ENCODE measurements around the gene EGF. TPM values are rescaled to one million over a fixed set of nuclear protein-coding genes. Genes with fewer than 3 reads are reported as not detected.

Gene EGF
- total and polyA plus RNA-seq, 7 experiments from 2014 or later: 0.86 TPM; not detected in 6

DNA sequence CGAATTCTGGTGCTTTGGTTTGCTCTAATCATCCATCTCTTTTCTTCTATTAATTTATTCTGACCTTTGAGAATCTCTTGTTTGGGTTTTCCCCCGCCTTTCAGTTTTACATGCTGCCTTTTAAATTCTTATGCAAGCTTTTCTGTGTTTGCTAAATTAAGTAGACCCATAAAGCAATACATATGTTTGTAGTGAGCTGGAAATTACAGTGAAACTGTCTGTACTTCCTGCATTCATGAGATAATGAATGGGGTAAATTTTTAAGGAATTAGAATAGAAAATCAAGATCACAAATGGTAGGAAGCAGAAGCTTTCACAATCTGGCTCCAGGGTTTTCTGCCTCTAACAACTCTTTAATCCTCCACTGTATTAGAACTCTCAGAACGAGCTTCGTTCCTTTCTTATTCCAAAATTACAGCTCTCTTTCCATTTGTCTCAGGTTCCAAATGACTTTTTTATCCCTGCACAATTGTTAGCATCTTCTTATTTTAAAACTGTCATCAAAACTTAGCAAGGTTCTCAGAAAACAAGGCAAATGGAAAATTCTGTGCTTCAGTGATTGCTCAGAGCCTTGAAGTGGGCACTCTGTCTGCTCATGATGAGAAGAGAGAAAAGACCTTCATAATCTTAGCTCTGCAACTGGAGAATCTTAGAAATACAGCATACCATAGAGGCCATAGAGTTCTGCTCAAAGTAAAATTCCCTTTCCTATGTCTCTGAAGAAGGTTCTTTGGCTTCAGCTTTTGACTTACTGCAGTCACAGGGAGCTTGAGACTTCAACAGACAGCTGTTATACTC lies 108.2 kb downstream of the EGF start:
- no peak for DNase-seq
- Histone ChIP-seq H3K36me3 (ENCODE audit: control insufficient read depth in 2 of 3, insufficient read depth in 3 of 3, low read length in 3 of 3) (no peaks in the 10 kb centered on the region), H3K4me3 (ENCODE audit: low read length) (no peak overlapping the region), H3K27ac (ENCODE audit: low read depth, low read length) (no peak overlapping the region), H3K27me3 (ENCODE audit: control insufficient read depth in 2 of 2, insufficient read depth in 2 of 2, low read length in 2 of 2) (no peaks in the 10 kb centered on the region), H3K9me3 (ENCODE audit: control insufficient read depth in 2 of 3, low read length in 3 of 3) (no peaks in the 10 kb centered on the region), H3K4me1 (ENCODE audit: control insufficient read depth in 2 of 2, insufficient read depth in 2 of 2, low read length in 2 of 2) (no peaks in the 10 kb centered on the region)
- no peak for ATAC-seq
- Mint-ChIP-seq H3K4me1 (peaks cover 0 to 2% (median 0%) of the 10 kb centered on the region in 7 donors), H3K36me3 (peaks cover 0 to 4% (median 3%) of the 10 kb centered on the region in 5 donors), H3K27ac (no peak overlapping the region), H3K4me3 (no peak overlapping the region), H3K9me3 (peaks cover 0 to 9% (median 5%) of the 10 kb centered on the region in 11 donors), H3K27me3 (peaks cover 0 to 26% (median 0%) of the 10 kb centered on the region in 5 donors)
- intact Hi-C loops (cut with micrococcal nuclease): no loop called here
- ChIA-PET POLR2A (no interaction called here), CTCF (interaction anchor here (1.1 kb wide), 1 partner anchor 19 kb away, joined by 3 read pairs; no protein-coding TSS in a partner anchor)

- Histone ChIP-seq H3K36me3 (ENCODE audit: control insufficient read depth in 2 of 3, insufficient read depth in 3 of 3, low read length in 3 of 3) (no peaks in the 10 kb centered on the region), H3K27me3 (ENCODE audit: control insufficient read depth in 2 of 2, insufficient read depth in 2 of 2, low read length in 2 of 2) (no peaks in the 10 kb centered on the region), H3K27ac (ENCODE audit: low read depth, low read length) (no peak overlapping the region), H3K4me3 (ENCODE audit: low read length) (no peak overlapping the region), H3K4me1 (ENCODE audit: control insufficient read depth in 2 of 2, insufficient read depth in 2 of 2, low read length in 2 of 2) (no peaks in the 10 kb centered on the region), H3K9me3 (ENCODE audit: control insufficient read depth in 2 of 3, low read length in 3 of 3) (no peaks in the 10 kb centered on the region)
- ChIA-PET CTCF (interaction anchor here (0.7 to 1.3 kb wide), 2 partner anchors 9 to 27 kb away, joined by 3 to 4 read pairs; no protein-coding TSS in a partner anchor), POLR2A (no interaction called here)
- H3K4me3 Mint-ChIP-seq: no peak overlapping the region
- DNase-seq: no peak
- intact Hi-C loops (cut with micrococcal nuclease): no loop called here
- no peak overlapping the region for H3K27ac Mint-ChIP-seq
- peaks cover 0 to 5% (median 0%) of the 10 kb centered on the region in 11 donors for H3K9me3 Mint-ChIP-seq
- no peaks in the 10 kb centered on the region for H3K36me3 Mint-ChIP-seq
- ATAC-seq: no peak
- H3K4me1 Mint-ChIP-seq: peaks cover 0 to 2% (median 0%) of the 10 kb centered on the region in 7 donors
- peaks cover 0 to 36% (median 0%) of the 10 kb centered on the region in 5 donors for H3K27me3 Mint-ChIP-seq
Measured at GRCh38 chr4:110022457-110022856, 109.8 kb downstream of the EGF start.

- POLR2A ChIA-PET: no interaction called here
Measured at GRCh38 chr4:110025056-110025455, 112.4 kb downstream of the EGF start.

GRCh38 chr4:110025718-110026117 lies 113.0 kb downstream of the EGF start:
- no peaks in the 10 kb centered on the region for H3K9me3 ChIP-seq (ENCODE audit: control insufficient read depth in 2 of 3, low read length in 3 of 3)
- H3K9me3 Mint-ChIP-seq: peaks cover 0 to 5% (median 0%) of the 10 kb centered on the region in 11 donors
- no peak overlapping the region for H3K27ac ChIP-seq (ENCODE audit: low read depth, low read length)
- no peak overlapping the region for H3K4me3 Mint-ChIP-seq
- H3K27me3 ChIP-seq (ENCODE audit: control insufficient read depth in 2 of 2, insufficient read depth in 2 of 2, low read length in 2 of 2): no peaks in the 10 kb centered on the region
- intact Hi-C loops (cut with micrococcal nuclease): no loop called here
- ChIA-PET CTCF (interaction anchor here (0.6 kb wide), 1 partner anchor 28 kb away, joined by 3 read pairs; no protein-coding TSS in a partner anchor), POLR2A (no interaction called here)
- H3K4me1 Mint-ChIP-seq: no peaks in the 10 kb centered on the region
- H3K36me3 Mint-ChIP-seq: no peaks in the 10 kb centered on the region
- H3K27ac Mint-ChIP-seq: no peak overlapping the region
- H3K27me3 Mint-ChIP-seq: peaks cover 7 to 31% (median 18%) of the 10 kb centered on the region in 5 donors
- no peaks in the 10 kb centered on the region for H3K4me1 ChIP-seq (ENCODE audit: control insufficient read depth in 2 of 2, insufficient read depth in 2 of 2, low read length in 2 of 2)
- DNase-seq (no peak), ATAC-seq (no peak)
- no peak overlapping the region for H3K4me3 ChIP-seq (ENCODE audit: low read length)
- H3K36me3 ChIP-seq (ENCODE audit: control insufficient read depth in 2 of 3, insufficient read depth in 3 of 3, low read length in 3 of 3): no peaks in the 10 kb centered on the region

More at GRCh38 chr4:110025056-110025455, 112.4 kb downstream of the EGF start:
- H3K27me3 ChIP-seq (ENCODE audit: control insufficient read depth in 2 of 2, insufficient read depth in 2 of 2, low read length in 2 of 2): no peaks in the 10 kb centered on the region
- H3K9me3 ChIP-seq (ENCODE audit: control insufficient read depth in 2 of 3, low read length in 3 of 3): no peaks in the 10 kb centered on the region
- H3K4me1 Mint-ChIP-seq: peaks cover 0 to 2% (median 0%) of the 10 kb centered on the region in 7 donors
- peaks cover 0 to 5% (median 0%) of the 10 kb centered on the region in 11 donors for H3K9me3 Mint-ChIP-seq
- no peaks in the 10 kb centered on the region for H3K4me1 ChIP-seq (ENCODE audit: control insufficient read depth in 2 of 2, insufficient read depth in 2 of 2, low read length in 2 of 2)
- intact Hi-C loops (cut with micrococcal nuclease): no loop called here
- no peak for DNase-seq
- no peaks in the 10 kb centered on the region for H3K36me3 ChIP-seq (ENCODE audit: control insufficient read depth in 2 of 3, insufficient read depth in 3 of 3, low read length in 3 of 3)
- H3K4me3 ChIP-seq (ENCODE audit: low read length): no peak overlapping the region
- no peak overlapping the region for H3K4me3 Mint-ChIP-seq
- peaks cover under 1 to 33% (median 11%) of the 10 kb centered on the region in 5 donors for H3K27me3 Mint-ChIP-seq
- H3K36me3 Mint-ChIP-seq: no peaks in the 10 kb centered on the region
- CTCF ChIA-PET: interaction anchor here (0.6 kb wide), 1 partner anchor 27 kb away, joined by 3 read pairs; no protein-coding TSS in a partner anchor
- no peak overlapping the region for H3K27ac ChIP-seq (ENCODE audit: low read depth, low read length)
- ATAC-seq: no peak
- H3K27ac Mint-ChIP-seq: no peak overlapping the region

- DNase-seq: no peak
Measured at GRCh38 chr4:110032603-110033002, 119.9 kb downstream of the EGF start.

GRCh38 chr4:110033355-110034025 lies 120.8 kb downstream of the EGF start:
- peak overlapping the region in 1 of 10 donors; percentile 6 for H3K4me3 Mint-ChIP-seq
- DNase-seq: no peak
- peaks cover 0 to 13% (median 0%) of the 10 kb centered on the region in 7 donors for H3K4me1 Mint-ChIP-seq
- H3K27me3 ChIP-seq (ENCODE audit: control insufficient read depth in 2 of 2, insufficient read depth in 2 of 2, low read length in 2 of 2): no peaks in the 10 kb centered on the region
- H3K36me3 ChIP-seq (ENCODE audit: control insufficient read depth in 2 of 3, insufficient read depth in 3 of 3, low read length in 3 of 3): no peaks in the 10 kb centered on the region
- no peak overlapping the region for H3K27ac Mint-ChIP-seq
- H3K27me3 Mint-ChIP-seq: peaks cover 36 to 65% (median 45%) of the 10 kb centered on the region in 5 donors
- intact Hi-C loops (cut with micrococcal nuclease): no loop called here
- no peaks in the 10 kb centered on the region for H3K9me3 ChIP-seq (ENCODE audit: control insufficient read depth in 2 of 3, low read length in 3 of 3)
- CTCF ChIA-PET: no interaction called here
- H3K4me1 ChIP-seq (ENCODE audit: control insufficient read depth in 2 of 2, insufficient read depth in 2 of 2, low read length in 2 of 2): no peaks in the 10 kb centered on the region
- no peak overlapping the region for H3K4me3 ChIP-seq (ENCODE audit: low read length)
- POLR2A ChIA-PET: no interaction called here
- peaks cover 0 to 5% (median 0%) of the 10 kb centered on the region in 11 donors for H3K9me3 Mint-ChIP-seq
- H3K27ac ChIP-seq (ENCODE audit: low read depth, low read length): no peak overlapping the region
- peaks cover 0 to 4% (median 0%) of the 10 kb centered on the region in 5 donors for H3K36me3 Mint-ChIP-seq
- ATAC-seq: no peak

More at GRCh38 chr4:110032603-110033002, 119.9 kb downstream of the EGF start:
- no peaks in the 10 kb centered on the region for H3K36me3 ChIP-seq (ENCODE audit: control insufficient read depth in 2 of 3, insufficient read depth in 3 of 3, low read length in 3 of 3)
- ChIA-PET CTCF (interaction anchor here (0.6 to 0.8 kb wide), 2 partner anchors 145 to 194 kb away, joined by 3 to 5 read pairs; no protein-coding TSS in a partner anchor), POLR2A (no interaction called here)
- ATAC-seq: peak; percentile 74
- H3K4me1 ChIP-seq (ENCODE audit: control insufficient read depth in 2 of 2, insufficient read depth in 2 of 2, low read length in 2 of 2): no peaks in the 10 kb centered on the region
- Mint-ChIP-seq H3K27ac (no peak overlapping the region), H3K27me3 (peaks cover 33 to 59% (median 45%) of the 10 kb centered on the region in 5 donors), H3K9me3 (peaks cover 0 to 5% (median 0%) of the 10 kb centered on the region in 11 donors), H3K36me3 (peaks cover 0 to 4% (median 0%) of the 10 kb centered on the region in 5 donors), H3K4me3 (no peak overlapping the region), H3K4me1 (peaks cover 0 to 13% (median 0%) of the 10 kb centered on the region in 7 donors)
- no peaks in the 10 kb centered on the region for H3K27me3 ChIP-seq (ENCODE audit: control insufficient read depth in 2 of 2, insufficient read depth in 2 of 2, low read length in 2 of 2)
- intact Hi-C loops (cut with micrococcal nuclease): no loop called here
- no peak overlapping the region for H3K4me3 ChIP-seq (ENCODE audit: low read length)
- no peaks in the 10 kb centered on the region for H3K9me3 ChIP-seq (ENCODE audit: control insufficient read depth in 2 of 3, low read length in 3 of 3)
- H3K27ac ChIP-seq (ENCODE audit: low read depth, low read length): no peak overlapping the region
